Right lung (tissue), 10 donors: ENCODE results near the gene MRPL39. TPM values are rescaled to one million over a fixed set of nuclear protein-coding genes. Genes with fewer than 3 reads are reported as not detected.
"Not testable (repeated sequence)": the region's sequence is repeated elsewhere in the genome, so short reads cannot be mapped to it uniquely, and the experiment has no call there.

Source experiments
- DNase-seq, 2 donors: peaks; one replicate each; pipeline ENCODE4 v3.0.0-alpha.2; 2013
- long read RNA-seq, 8 donors: transcript quantifications; one replicate each; lab custom pipeline, GENCODE V29; 2026
- polyA plus RNA-seq, 5 donors: library from polyadenylated mRNA; unstranded; fragments of 120-200 nt; gene quantifications; one replicate each; pipeline versions ENCODE4 v1.2.1 to v1.2.3, GENCODE V29; 2013; ENCODE audit warnings: inconsistent platforms in 1 of 5, low replicate concordance in 1 of 5; ENCODE audit not compliant: insufficient read length in 5 of 5, insufficient read depth in 1 of 5

The MRPL39 gene
- 10 to 100 TPM; 30.8 to 38.7 (median 36.0) TPM for polyA plus RNA-seq
- long read RNA-seq, donor 1, transcript MRPL39-202 (10 exons, 1,110 nt), result major isoform, 23 of 23 reads
- long read RNA-seq, donor 1, partial matches to known transcripts, result 0 of 23 reads
- long read RNA-seq, donor 1, other reads (novel, unspliced or antisense), result 0 of 23 reads
- long read RNA-seq, donor 2, transcript MRPL39-202 (10 exons, 1,110 nt), result major isoform, 16 of 16 reads
- long read RNA-seq, donor 2, partial matches to known transcripts, result 0 of 16 reads
- long read RNA-seq, donor 2, other reads (novel, unspliced or antisense), result 0 of 16 reads
- long read RNA-seq, donor 3, transcript MRPL39-202 (10 exons, 1,110 nt), result major isoform, 24 of 24 reads
- long read RNA-seq, donor 3, partial matches to known transcripts, result 0 of 24 reads
- long read RNA-seq, donor 3, other reads (novel, unspliced or antisense), result 0 of 24 reads
- long read RNA-seq, donor 4, transcript MRPL39-202 (10 exons, 1,110 nt), result major isoform, 11 of 11 reads
- long read RNA-seq, donor 4, partial matches to known transcripts, result 0 of 11 reads
- long read RNA-seq, donor 4, other reads (novel, unspliced or antisense), result 0 of 11 reads
- long read RNA-seq, donor 5, transcript MRPL39-202 (10 exons, 1,110 nt), result major isoform, 18 of 18 reads
- long read RNA-seq, donor 5, partial matches to known transcripts, result 0 of 18 reads
- long read RNA-seq, donor 5, other reads (novel, unspliced or antisense), result 0 of 18 reads
- long read RNA-seq, donor 6, transcript MRPL39-202 (10 exons, 1,110 nt), result major isoform, 20 of 20 reads
- long read RNA-seq, donor 6, partial matches to known transcripts, result 0 of 20 reads
- long read RNA-seq, donor 6, other reads (novel, unspliced or antisense), result 0 of 20 reads
- long read RNA-seq, donor 7, transcript MRPL39-202 (10 exons, 1,110 nt), result major isoform, 7 of 7 reads
- long read RNA-seq, donor 7, partial matches to known transcripts, result 0 of 7 reads
- long read RNA-seq, donor 7, other reads (novel, unspliced or antisense), result 0 of 7 reads
- long read RNA-seq, donor 8, transcript MRPL39-202 (10 exons, 1,110 nt), result major isoform, 8 of 8 reads
- long read RNA-seq, donor 8, partial matches to known transcripts, result 0 of 8 reads
- long read RNA-seq, donor 8, other reads (novel, unspliced or antisense), result 0 of 8 reads

DNA sequence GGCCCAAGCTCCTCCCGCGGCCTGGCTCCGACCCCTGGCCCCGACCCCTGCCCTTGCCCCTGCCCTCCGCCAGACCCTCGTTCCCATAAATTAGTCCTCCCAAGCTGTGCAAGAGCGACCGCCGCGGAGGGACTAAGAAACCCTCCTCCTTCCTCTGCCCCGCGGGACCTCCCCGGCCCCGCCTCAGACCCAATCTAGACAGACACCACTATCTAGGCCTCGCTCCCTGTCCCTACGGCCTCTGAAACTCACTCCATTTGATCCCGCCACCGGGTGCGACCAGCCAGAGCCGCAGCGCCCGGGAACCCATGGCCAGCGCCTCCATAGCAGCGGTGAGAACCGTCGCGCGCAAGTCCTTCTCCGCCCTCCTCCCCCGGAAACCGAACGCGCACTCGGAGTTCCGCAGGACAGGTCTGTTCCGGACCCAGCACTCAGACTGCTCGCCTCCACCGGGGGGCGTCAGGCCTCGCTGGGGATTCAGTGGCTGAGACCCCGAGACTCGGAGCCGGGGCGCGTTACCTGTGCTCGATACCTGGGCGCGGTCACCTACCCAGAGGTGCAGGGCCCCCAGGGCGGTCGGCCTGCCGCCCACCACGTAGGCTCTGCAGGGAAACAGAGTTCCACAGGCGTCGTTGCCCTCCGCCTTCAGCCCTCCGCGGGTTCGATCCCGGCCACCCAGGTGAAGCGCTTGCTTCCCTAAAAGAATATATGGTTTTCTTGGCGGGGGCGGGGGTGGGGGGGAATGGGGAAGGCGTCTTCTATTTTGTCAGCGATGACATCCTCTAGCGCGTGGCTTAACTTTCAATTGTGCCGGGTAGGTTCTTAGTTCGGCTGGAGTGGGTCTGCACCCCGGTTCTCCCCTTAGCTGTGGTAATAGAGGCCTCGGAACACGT lies at the start of gene MRPL39:
MRPL39 (minus strand) TSS at position 331 of the 893 bp plus-strand sequence; CDS start at position 325, 6 bp downstream.
- DNase-seq, result peak; percentile 86 to 87

DNA sequence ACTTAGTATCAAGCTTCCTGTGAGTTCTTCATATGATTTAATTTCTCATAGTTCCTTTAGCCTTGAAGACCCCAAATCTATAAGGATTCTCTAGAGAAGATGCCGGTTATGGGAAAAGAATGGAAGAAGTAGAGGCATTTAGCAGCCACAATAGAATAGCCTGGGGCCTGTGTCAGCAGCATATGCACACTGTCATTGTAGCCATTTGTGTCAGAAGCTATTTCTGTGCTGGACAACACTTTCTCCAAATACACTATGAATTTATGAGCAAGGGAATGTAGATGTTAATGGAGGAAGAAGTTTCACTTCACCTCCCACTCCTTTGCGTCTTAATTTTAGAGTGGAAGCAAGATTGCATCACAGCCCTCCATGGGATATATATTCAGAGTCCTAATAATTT lies 49.1 kb upstream of the MRPL39 start:
- no peak for DNase-seq

DNA sequence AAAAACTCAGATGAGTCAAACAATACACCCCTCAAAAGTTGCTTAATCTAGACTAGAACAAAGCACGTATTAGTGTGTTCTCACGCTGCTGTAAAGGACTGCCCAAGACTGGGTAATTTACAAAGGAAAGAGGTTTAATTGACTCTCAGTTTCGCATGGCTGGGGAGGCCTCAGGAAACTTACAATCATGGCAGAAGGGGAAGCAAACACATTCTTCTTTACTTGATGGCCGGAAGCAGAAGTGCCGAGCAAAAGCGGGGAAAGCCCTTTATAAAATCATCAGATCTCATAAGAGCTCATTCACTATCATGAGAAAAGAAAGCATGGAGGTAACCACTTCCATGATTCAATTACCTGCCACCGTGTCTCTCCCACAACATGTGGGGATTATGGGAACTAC lies 41.9 kb upstream of the MRPL39 start:
- no peak for DNase-seq

DNA sequence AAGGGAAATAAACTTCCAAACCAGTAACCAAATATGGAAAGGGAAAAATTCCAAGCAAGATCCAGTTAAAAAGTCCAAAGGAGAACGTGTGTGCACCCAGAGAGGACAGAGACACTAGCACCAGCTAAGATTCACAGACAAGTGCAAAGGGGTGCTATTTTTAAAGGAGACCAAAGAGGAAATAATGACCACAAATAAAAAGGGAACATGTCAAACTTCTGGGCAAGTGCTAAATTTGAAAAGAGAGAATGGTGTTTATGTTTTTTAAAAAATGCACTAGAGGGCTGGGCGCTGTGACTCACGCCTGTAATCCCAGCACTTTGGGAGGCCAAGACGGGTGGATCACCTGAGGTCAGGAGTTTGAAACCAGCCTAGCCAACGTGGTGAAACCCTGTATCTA lies 40.4 kb upstream of the MRPL39 start:
- no peak for DNase-seq

DNA sequence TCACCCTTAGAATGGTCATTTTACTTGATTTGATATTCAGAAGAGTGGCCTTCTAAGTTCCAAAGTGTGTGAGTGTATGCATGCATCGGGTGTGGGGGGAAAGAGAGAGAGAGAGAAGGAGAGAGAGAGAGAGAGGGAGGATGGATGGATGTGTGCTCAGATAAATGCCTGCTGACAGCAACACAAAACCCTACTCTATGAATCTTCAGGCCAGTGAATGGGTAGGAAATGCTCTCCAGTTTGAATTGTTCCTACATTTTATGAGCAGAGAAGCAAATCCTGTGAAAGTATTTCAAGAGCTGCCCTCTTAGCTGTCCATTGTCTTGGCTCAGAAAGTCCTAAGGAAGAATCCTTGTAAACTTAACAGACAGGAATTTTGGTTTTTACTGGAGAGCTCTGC lies 39.2 kb upstream of the MRPL39 start:
- no peak for DNase-seq

DNA sequence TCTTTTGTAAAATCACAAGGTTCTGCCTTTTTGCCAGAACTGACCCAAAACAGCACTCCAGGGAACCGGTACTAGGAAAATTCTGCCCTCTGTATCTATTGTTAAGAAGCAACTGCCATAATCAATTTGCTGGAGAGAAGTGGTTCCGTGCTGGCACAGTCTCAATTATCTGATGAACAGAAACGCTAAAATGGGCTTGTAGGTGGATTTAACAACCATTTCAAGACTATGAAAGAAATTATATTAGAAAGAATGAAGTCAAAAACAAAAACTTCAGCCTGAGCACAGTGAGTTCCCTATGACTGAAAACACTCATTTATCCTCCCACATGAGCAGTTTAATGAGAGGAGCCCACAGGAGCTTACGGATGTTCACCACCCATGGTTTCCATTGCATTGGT lies 36.2 kb upstream of the MRPL39 start:
- DNase-seq, result no peak

DNA sequence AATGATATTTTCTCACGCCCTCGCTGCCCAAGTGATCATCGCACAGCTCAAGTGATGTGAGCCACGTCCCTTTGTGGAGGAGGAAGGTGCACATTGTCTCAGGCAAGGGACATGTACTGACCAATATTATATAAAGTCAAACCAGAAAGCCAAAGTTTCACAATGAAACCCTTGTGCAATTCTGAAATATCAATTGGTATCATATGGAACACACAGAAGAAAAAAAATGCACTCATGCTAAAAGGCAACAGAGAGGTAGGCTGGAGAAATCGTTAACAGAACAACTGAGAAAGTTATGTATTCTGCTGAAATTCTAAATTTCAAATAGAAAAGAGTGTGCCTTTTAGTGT lies 33.6 kb upstream of the MRPL39 start:
- DNase-seq, result no peak

DNA sequence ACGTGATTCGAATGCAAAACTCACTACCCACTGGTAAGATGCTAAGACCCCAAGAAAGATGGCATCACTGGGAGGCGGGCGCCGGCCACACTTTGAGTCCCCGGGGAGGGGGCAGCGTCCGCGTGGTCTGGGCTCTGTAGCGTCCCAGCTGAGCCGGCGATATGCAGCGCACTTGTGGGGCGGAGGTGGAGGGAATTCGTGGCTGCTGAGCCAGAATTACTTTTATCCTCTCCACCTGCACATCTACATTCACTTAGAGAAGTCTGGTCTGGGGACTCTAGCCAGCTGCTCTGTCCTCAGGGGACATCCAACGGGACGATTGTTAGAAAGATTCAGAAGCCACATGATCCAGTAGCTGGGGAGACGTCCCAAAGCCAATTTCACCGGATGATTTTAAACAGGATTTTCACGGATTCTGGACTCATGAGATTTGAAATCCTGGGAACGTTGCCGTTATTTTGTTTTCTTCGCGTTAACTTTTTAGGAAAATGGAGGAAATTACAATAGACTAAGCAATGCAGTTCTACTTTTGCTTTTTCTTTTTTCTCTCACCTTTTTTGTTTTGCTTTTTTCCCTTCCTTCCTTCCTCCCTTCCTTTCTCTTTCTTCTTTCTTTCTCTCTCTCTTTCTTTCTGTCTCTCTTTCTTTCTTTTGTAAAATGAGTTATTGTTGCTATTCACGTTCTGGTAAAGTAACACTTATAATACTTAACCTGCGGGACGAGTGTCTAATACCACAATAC lies 33.1 kb upstream of the MRPL39 start:
- DNase-seq, result peak in 1 of 2 donors; percentile 25

DNA sequence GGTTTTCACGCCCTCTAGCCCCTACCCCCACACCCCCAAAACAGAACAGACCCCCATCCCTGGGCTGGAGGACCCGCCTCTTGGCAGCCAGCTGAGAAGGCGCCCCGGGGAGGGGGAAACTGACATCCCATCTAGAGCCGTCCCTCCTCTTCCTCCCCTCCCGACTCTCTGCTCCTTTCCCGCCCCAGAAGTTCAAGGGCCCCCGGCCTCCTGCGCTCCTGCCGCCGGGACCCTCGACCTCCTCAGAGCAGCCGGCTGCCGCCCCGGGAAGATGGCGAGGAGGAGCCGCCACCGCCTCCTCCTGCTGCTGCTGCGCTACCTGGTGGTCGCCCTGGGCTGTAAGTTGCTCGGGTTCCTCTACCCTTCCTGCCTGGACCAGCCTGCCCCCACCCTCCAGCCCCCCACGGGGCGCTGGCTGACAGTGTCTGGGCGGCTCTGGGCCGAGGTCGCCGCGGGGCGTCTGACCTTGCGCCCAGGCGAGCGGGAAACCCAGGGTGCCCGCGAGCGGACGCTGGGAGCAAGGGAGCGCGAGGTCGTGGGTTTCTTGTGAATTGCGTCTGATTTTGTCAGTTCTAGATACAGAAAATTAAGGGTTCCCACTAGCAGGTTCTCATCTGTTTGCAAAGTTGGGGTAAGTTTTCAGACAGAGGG lies 32.4 kb upstream of the MRPL39 start:
- DNase-seq, result peak; percentile 36 to 45

DNA sequence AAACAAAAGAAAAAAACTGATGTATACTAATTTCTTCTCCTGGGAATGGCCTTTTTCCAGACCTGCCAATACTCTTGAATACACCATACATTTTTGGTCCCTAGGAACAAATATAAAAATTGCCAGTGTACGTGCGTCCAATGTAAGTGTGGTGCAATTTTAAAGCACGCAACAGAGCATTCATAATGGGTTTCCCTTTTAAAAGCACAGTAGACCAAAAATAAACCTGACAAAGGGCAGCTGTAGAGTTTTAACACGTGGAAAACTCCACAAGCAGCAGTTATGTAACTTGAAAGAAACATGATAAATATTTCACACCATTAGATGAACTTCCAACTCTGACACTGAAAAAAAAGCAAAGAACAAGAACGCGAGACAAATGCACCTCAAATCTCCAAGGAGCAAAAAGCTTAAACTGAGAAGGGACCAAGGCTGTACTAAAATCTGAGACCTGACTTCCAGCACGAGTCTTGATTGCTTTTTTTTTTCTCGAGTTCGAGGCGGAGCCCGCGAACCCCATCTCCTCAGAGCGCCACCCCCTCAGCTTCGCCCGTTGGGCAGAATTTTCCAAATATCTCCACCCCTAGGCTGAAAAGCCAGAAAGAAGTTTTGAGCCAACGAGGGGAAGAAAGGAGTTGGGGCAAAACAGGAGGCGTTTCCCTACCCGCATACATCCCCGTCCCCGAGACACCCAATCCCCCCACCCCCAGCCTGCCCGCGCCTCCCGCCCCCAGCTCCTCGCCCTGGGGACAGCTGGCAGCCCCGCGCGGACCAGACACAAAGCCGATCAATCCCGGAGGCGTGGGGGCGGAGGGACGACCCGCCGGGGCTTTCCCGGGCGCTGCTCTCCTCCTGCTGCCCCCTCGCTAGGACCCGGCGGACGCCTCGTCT lies 31.6 kb upstream of the MRPL39 start, which contains the start of gene JAM2:
JAM2 (plus strand) TSS at position 599 of the 891 bp plus-strand sequence. CDS start 564 bp downstream, outside the sequence.
- peak; percentile 40 to 47 for DNase-seq

DNA sequence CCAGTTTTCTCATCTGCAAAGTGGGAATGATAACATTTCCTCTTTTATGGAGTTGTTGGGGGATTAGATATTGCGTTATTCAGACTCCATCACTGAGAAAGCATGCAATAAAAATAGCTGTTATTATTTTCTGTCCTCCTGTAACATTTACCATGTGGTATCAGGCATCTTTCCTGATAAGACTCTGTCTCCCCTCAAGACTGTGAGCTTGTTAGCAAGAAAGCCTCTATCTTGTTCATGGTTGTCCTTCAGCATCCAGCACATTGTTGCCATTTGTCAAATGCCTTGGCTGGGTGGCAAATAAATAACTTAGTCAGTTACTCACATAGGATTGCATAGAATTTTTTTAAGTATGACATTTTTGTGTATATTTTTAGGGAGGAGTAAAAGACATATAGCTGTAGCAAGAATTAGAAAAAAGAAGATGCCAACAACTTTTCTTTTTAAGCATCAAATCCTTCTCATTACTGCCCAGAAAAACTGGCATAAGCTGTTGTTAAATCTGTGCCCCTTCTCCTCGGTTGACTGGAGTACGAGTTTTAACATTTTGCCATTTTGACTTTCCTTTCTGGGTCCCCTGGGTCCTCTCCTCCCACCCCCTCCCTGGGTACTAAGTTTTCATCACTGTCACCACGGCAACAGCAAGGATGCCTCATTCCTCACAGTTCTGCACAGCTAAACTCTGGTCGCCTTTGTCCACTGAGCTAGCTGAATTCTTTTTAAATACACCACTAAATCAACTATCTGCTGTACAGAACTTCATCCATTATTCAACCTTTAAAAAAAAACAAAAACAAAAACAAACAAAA lies 30.8 kb upstream of the MRPL39 start:
- DNase-seq, result no peak

DNA sequence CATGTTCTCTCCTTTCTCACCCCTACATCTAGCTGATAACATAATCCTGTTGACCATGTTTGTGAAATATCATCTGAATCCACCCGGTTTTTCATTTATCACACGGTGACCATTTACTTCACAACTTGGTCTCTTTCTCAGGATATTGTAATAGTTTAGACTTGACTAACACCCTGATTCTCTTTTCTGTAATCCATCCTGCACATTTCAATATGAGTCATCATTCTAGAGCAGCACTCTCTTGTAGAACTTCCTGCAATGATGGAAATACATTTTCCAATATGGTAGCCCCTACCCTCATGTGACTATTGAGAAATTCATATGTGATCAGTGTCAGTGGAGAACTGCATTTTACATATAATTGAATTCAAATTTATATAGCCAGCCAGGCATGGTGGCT lies 29.4 kb upstream of the MRPL39 start:
- no peak for DNase-seq

DNA sequence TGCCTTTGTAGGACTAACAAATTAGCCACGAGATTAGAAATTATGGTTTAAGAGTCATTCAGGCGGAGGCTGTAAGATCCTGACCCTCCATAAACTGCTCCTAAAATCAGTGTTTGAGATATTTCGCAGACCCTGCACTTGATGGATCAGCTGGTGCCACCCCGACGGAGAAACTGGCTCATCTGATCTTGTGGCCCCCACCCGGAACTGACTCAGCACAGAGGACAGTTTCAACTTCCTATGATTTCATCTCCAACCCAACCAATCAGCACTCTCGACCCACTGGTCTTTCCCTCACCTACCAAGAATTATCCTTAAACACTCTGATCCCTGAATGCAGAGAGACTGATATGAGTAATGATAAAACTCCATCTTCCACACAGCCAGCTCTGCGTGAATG lies 28.0 kb upstream of the MRPL39 start:
- DNase-seq, result no peak

DNA sequence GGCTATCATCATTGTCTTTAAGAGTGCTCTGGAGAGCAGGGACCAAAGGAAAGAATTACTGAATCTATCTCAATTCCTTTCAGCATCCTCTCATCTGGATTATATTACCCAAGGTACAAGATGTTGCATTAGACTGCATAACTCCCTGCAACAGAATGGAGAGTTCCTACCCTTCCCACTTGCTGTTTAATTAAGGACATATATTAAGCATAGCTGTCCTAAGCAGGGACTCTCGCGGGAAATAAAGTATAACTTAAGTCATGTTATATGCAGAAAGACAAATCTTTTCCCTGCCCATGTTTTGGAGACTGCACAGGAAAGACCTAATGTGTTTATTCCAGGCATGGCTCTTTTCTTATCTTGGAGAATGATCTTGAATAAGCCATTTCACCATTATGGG lies 25.0 kb upstream of the MRPL39 start:
- DNase-seq, result no peak

DNA sequence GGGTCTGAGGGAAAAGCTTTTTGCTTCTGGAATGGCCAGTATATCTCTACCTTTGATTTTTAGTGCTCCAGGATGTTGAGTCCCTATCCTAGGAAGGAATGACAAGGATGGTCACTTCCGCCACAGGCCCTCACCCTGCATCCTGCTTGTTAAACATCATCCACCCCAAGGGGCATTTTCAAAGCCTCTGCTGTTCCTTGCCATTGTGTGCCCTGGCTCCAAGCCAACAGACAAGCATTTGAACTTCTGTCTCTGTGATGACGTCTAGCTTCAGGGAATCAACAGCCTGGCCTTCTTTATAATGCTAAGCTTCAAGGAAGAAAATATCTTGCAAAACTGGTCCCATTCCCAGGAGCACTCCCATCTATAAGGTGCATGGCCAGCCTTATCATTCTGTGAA lies 19.5 kb upstream of the MRPL39 start:
- DNase-seq, result no peak

DNA sequence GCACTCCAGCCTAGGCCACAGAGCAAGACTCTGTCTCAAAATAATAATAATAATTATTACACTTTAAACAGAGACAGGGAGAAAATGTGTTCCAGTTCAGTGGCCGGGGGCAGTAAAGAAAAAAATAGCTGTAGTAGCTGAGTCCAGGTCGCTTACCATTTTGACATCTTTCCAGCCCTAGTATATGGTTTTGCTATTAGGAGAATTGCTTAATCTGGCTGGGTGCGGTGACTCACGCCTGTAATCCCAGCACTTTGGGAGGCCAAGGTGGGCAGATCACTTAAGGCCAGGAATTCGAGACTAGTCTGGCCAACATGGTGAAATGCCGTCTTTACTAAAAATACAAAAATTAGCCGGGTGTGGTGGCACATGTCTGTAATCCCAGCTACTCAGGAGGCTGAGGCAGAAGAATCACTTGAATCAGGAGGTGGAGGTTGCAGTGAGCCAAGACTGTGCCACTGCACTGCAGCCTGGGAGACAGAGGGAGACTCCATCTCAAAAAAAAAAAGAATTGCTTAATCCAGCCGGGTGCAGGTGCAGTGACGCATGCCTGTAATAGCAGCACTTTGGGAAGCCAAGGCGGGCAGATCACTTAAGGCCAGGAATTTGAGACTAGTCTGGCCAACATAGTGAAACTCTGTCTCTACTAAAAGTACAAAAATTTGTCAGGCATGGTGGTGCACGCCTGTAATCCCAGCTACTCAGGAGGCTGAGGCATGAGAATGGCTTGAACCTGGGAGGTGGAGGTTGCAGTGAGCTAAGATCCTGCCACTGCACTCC lies 18.7 kb upstream of the MRPL39 start:
- not testable (repeated sequence) for DNase-seq

DNA sequence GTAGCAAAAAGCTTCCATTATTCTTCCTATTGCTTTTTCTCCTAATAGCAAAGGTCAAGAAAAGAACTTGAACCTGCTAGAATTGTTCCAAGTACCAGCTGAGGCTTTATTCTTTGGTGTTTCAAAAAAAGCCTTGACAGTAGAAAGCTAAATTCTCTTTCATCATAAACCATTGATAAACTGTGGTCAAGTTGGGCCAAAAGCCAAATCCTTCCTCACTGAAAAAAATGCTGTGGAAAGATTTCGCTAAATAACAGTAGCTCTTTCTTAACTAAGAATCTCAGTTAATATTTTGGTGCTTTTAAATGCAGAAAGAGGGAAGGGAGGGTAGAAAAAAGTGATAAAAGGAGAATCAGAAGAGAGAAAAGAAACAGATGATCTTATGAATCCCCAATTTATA lies 17.8 kb upstream of the MRPL39 start:
- DNase-seq, result no peak
